GM12801 (cell line): ENCODE measurements around the gene HELZ.

ENCODE experiments used
- TF ChIP-seq, protein P1 (sequence below): IDR thresholded peaks from one replicate; pipeline ENCODE4 v1.5.1; 2011; ENCODE audit warnings: control low read depth; ENCODE audit not compliant: insufficient read length; ENCODE audit errors: extremely low read depth

The HELZ gene

DNA sequence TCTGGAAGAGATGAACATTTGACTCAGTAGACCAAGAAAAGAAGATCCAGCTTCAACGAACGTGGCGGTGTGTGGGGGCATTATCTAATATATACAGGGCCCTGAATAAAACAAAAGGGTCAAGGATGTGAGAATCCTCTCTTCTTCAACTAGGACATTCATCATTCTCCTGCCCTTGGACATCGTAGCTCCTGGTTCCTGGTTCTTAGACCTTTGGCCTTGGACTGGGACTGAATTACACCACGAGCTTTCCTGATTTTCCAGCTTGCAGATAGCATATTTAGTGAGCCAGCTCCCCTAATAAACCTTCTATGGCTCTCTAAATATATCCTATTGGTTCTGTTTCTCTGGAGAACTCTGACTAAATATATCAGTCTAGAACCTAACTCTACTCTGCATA, 29.5 kb upstream of the HELZ start:
- TF ChIP-seq, protein P1, sequence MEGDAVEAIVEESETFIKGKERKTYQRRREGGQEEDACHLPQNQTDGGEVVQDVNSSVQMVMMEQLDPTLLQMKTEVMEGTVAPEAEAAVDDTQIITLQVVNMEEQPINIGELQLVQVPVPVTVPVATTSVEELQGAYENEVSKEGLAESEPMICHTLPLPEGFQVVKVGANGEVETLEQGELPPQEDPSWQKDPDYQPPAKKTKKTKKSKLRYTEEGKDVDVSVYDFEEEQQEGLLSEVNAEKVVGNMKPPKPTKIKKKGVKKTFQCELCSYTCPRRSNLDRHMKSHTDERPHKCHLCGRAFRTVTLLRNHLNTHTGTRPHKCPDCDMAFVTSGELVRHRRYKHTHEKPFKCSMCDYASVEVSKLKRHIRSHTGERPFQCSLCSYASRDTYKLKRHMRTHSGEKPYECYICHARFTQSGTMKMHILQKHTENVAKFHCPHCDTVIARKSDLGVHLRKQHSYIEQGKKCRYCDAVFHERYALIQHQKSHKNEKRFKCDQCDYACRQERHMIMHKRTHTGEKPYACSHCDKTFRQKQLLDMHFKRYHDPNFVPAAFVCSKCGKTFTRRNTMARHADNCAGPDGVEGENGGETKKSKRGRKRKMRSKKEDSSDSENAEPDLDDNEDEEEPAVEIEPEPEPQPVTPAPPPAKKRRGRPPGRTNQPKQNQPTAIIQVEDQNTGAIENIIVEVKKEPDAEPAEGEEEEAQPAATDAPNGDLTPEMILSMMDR, result no peak

DNA sequence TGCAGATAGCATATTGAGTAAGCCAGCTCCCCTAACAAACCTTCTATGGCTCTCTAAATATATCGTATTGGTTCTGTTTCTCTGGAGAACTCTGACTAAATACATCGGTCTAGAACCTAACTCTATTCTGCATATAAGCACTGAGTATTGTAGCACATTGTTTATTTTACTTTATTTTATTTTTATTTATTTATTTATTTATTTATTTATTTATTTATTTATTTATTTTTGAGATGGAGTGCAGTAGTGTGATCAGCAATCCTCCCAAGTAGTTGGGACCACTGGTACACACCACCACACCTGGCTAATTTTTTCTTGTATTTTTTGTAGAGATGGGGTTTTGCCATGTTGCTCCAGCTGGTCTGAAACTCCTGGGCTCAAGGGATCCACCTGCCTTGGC, 28.9 kb upstream of the HELZ start:
- TF ChIP-seq, protein P1, result no peak

- TF ChIP-seq, protein P1, result no peak
Observed at GRCh38 chr17:67272312-67273047, 27.5 kb upstream of the HELZ start.

DNA sequence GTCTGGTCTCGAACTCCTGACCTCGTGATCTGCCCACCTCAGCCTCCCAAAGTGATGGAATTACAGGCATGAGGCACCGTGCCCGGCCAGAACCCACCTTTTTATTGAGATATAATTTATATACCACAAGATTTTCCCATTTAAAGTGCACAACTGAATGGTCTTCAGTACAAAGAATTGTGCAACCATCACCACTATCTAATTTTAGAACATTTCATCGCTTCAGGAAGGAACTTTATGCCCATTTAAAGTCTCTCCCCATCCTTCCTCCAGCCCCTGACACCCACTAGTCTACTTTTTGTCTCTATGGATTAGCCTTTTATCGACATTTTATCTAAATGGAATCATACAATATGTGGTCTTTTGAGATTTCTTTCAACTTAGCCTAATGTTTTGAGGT, 25.4 kb upstream of the HELZ start:
- TF ChIP-seq, protein P1, result no peak

DNA sequence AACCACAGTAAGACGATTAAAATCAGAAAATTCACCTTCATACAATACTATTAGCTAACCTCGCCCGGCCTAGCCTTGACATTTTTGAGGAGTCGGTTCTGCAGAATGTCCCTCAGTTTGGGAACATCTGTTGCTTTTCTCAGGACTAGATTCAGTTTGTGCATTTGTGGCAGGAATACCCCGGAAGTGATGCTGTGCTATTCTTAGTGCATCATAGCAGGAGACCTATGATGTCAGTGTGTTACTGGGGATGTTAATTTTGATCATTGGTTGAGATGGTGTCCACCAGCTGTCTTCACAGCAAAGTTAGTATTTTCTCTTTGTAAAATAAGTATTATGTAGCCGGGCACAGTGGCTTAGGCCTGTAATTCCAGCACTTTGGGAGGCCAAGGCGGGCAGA, 21.5 kb upstream of the HELZ start:
- TF ChIP-seq, protein P1, result no peak

DNA sequence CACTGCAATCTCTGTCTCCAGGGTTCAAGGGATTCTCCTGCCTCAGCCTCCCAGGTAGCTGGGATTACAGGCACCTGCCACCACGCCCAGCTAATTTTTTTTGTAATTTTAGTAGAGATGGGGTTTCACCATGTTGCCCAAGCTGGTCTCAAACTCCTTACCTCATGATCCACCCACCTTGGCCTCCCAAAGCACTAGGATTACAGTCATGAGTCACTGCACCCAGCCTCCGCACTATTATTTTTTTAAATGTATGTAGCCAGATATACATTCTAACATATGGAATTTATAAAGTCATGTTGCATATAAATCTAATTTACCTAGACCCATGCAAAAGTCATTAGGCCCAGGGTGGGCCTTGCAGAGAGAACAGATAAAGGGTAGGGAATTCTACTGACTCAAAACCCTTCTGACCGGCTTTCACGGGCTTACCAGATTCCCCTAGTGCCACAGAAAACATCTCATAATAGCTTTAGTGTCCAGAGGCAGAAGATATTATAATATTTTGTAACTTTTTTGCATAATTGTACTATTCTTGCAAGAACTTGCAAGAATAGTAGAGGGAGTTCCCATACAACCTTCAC, 20.5 kb upstream of the HELZ start:
- TF ChIP-seq, protein P1, result no peak

DNA sequence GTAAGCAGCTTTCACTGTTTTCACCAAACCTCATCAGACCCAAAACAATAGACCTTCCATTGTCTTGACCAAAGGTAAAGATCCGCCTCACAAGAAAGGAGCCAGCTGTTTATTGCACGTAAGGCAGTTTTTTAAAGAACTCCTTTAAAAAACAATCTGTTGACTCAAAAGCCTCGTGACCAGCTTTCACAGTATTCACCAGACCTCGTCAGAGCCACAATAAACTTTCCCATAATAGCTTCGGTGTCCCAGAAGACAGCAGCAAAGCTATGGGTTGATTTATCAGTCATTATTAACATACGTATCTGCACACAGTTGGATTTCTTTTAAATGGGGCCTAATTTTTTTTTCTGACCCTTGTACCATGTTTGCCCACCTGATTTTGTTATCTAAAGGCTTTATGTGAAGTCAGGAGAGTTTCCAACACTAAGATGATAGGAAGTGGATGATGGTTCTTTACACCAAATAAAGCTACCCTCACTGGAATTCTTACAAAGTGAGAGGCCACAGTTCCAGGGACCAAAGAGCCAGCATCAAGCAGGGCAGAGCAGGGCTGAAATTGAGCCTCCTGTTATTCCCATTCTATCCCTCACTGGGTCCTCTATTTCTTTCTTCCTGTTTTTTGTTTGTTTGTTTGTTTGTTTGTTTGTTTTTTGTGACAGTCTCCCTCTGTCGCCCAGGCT, 17.6 kb upstream of the HELZ start:
- TF ChIP-seq, protein P1, result no peak
